WERI-Rb-1 (cell line): ENCODE measurements around the gene TMEM165.
A peak's percentile ranks its signal among the peaks of the same experiment; 100 is the strongest.

Source experiments
- DNase-seq: peaks from one replicate; pipeline ENCODE4 v3.0.0-alpha.2; 2020
- H3K27ac ChIP-seq: fragments of 250-450 bp; sonication (Bioruptor Pico); 2 replicates; pipeline ENCODE4 v1.5.1; 2020; ENCODE audit warnings: mild to moderate bottlenecking, moderate library complexity
- H3K27me3 ChIP-seq: fragments of 250-450 bp; sonication (Bioruptor Pico); 2 replicates; pipeline ENCODE4 v1.5.1; 2021; ENCODE audit warnings: mild to moderate bottlenecking, low read depth, moderate library complexity; ENCODE audit not compliant: insufficient read depth, severe bottlenecking
- H3K36me3 ChIP-seq: fragments of 250-450 bp; sonication (Bioruptor Pico); 2 replicates; pipeline ENCODE4 v1.5.1; 2020; ENCODE audit warnings: mild to moderate bottlenecking, moderate library complexity
- H3K4me3 ChIP-seq: 2 replicates; pipeline ENCODE4 v1.5.1; 2011; ENCODE audit warnings: low read depth, mild to moderate bottlenecking, control low read depth, low read length
- H3K9me3 ChIP-seq: fragments of 250-450 bp; sonication (Bioruptor Pico); 2 replicates; pipeline ENCODE4 v1.5.1; 2021; ENCODE audit warnings: mild to moderate bottlenecking, moderate library complexity; ENCODE audit not compliant: severe bottlenecking
- CTCF ChIP-seq: IDR thresholded peaks from 2 replicates; pipeline ENCODE4 v1.5.1; 2011; ENCODE audit warnings: low read depth, mild to moderate bottlenecking, control low read depth, inconsistent platforms, low read length

The TMEM165 gene

GRCh38 chr4:55396308-55397125 lies 760 bp downstream of the TMEM165 start:
- Histone ChIP-seq H3K36me3 (peaks cover 29% of the 10 kb centered on the region), H3K4me3 (peak overlapping the region; percentile 77), H3K27me3 (no peaks in the 10 kb centered on the region), H3K27ac (peak overlapping the region; percentile 86), H3K9me3 (no peaks in the 10 kb centered on the region)
- TF ChIP-seq CTCF: no peak
- DNase-seq: peak; percentile 35

GRCh38 chr4:55397126-55397436 lies 1.3 kb downstream of the TMEM165 start:
- no peaks in the 10 kb centered on the region for H3K27me3 ChIP-seq
- H3K4me3 ChIP-seq: peak overlapping the region; percentile 77
- no peak for TF ChIP-seq CTCF
- DNase-seq: no peak
- H3K9me3 ChIP-seq: no peaks in the 10 kb centered on the region
- no peak overlapping the region for H3K27ac ChIP-seq
- H3K36me3 ChIP-seq: peaks cover 29% of the 10 kb centered on the region

- H3K27ac ChIP-seq: no peak overlapping the region
- TF ChIP-seq CTCF: no peak
- DNase-seq: no peak
- peaks cover 29% of the 10 kb centered on the region for H3K36me3 ChIP-seq
- H3K27me3 ChIP-seq: no peaks in the 10 kb centered on the region
- no peaks in the 10 kb centered on the region for H3K9me3 ChIP-seq
- H3K4me3 ChIP-seq: no peak overlapping the region
Measured at GRCh38 chr4:55397520-55398321, 2.0 kb downstream of the TMEM165 start.

GRCh38 chr4:55398461-55398860 lies 2.7 kb downstream of the TMEM165 start:
- H3K36me3 ChIP-seq: peaks cover 30% of the 10 kb centered on the region
- peak overlapping the region; percentile 26 for H3K4me3 ChIP-seq
- H3K27me3 ChIP-seq: no peaks in the 10 kb centered on the region
- TF ChIP-seq CTCF: no peak
- H3K27ac ChIP-seq: no peak overlapping the region
- DNase-seq: no peak
- H3K9me3 ChIP-seq: no peaks in the 10 kb centered on the region

- Histone ChIP-seq H3K4me3 (no peak overlapping the region), H3K36me3 (peaks cover 33% of the 10 kb centered on the region), H3K27ac (no peak overlapping the region), H3K9me3 (no peaks in the 10 kb centered on the region), H3K27me3 (no peaks in the 10 kb centered on the region)
- peak; percentile 36 for DNase-seq
- TF ChIP-seq CTCF: no peak
Measured at GRCh38 chr4:55398966-55399365, 3.2 kb downstream of the TMEM165 start.
